ENCODE data around the gene KDM4B. TPM values are rescaled to one million over a fixed set of nuclear protein-coding genes. Genes with fewer than 3 reads are reported as not detected.

KDM4B gene
- total RNA-seq, 2 experiments from 2014 or later: 46.3 to 46.6 TPM

- TF ChIP-seq CTCF (IDR thresholded peaks at IDR 0.05): no peak
- Mint-ChIP-seq H3K27me3 (no peaks in the 10 kb centered on the region), H3K4me1 (ENCODE audit: low read depth) (peaks cover 32% of the 10 kb centered on the region), H3K27ac (peak overlapping the region; percentile 46), H3K36me3 (ENCODE audit: low read depth) (peaks cover under 1% of the 10 kb centered on the region), H3K4me3 (no peak overlapping the region), H3K9me3 (no peaks in the 10 kb centered on the region)
- no peak for DNase-seq
- POLR2A ChIA-PET: no interaction called here
- no peak for ATAC-seq
- CTCF ChIA-PET: interaction anchor here (0.9 kb wide), 1 partner anchor 17 kb away, joined by 3 read pairs; no protein-coding TSS in a partner anchor
- intact Hi-C loops (cut with micrococcal nuclease): no loop called here
Measured at GRCh38 chr19:5121266-5122120, 152.6 kb downstream of the KDM4B start.

GRCh38 chr19:5122121-5122400 is 153.1 kb downstream of the KDM4B start:
- ATAC-seq (peak; percentile 57), DNase-seq (peak; percentile 38)
- Mint-ChIP-seq H3K27ac (peak overlapping the region; percentile 46), H3K36me3 (ENCODE audit: low read depth) (no peaks in the 10 kb centered on the region), H3K4me3 (no peak overlapping the region), H3K27me3 (no peaks in the 10 kb centered on the region), H3K9me3 (no peaks in the 10 kb centered on the region), H3K4me1 (ENCODE audit: low read depth) (peaks cover 34% of the 10 kb centered on the region)
- intact Hi-C loops (cut with micrococcal nuclease): no loop called here
- ChIA-PET CTCF (interaction anchor here (0.9 kb wide), 1 partner anchor 16 kb away, joined by 3 read pairs; no protein-coding TSS in a partner anchor), POLR2A (no interaction called here)
- TF ChIP-seq CTCF (IDR thresholded peaks at IDR 0.05): no peak

- DNase-seq (no peak), ATAC-seq (no peak)
- Mint-ChIP-seq H3K27me3 (no peaks in the 10 kb centered on the region), H3K9me3 (no peaks in the 10 kb centered on the region), H3K4me3 (no peak overlapping the region), H3K36me3 (ENCODE audit: low read depth) (no peaks in the 10 kb centered on the region), H3K4me1 (ENCODE audit: low read depth) (peaks cover 38% of the 10 kb centered on the region), H3K27ac (no peak overlapping the region)
- intact Hi-C loops (cut with micrococcal nuclease): no loop called here
- ChIA-PET POLR2A (no interaction called here), CTCF (no interaction called here)
- no peak for TF ChIP-seq CTCF (IDR thresholded peaks at IDR 0.05)
Measured at GRCh38 chr19:5122671-5123409, 153.9 kb downstream of the KDM4B start.

- no peak for TF ChIP-seq CTCF (IDR thresholded peaks at IDR 0.05)
- intact Hi-C loops (cut with micrococcal nuclease): no loop called here
- no peak overlapping the region for H3K27ac Mint-ChIP-seq
- H3K4me1 Mint-ChIP-seq (ENCODE audit: low read depth): peaks cover 38% of the 10 kb centered on the region
- H3K27me3 Mint-ChIP-seq: no peaks in the 10 kb centered on the region
- no peak overlapping the region for H3K4me3 Mint-ChIP-seq
- H3K9me3 Mint-ChIP-seq: no peaks in the 10 kb centered on the region
- no peaks in the 10 kb centered on the region for H3K36me3 Mint-ChIP-seq (ENCODE audit: low read depth)
- DNase-seq (no peak), ATAC-seq (no peak)
- ChIA-PET CTCF (no interaction called here), POLR2A (no interaction called here)
Measured at GRCh38 chr19:5123646-5124045, 154.7 kb downstream of the KDM4B start.
